Measurements from ENCODE around the gene CCDC197.

GRCh38 chr14:94052199-94052598, 55.1 kb downstream of the CCDC197 start:
- TF ChIP-seq, protein P1, sequence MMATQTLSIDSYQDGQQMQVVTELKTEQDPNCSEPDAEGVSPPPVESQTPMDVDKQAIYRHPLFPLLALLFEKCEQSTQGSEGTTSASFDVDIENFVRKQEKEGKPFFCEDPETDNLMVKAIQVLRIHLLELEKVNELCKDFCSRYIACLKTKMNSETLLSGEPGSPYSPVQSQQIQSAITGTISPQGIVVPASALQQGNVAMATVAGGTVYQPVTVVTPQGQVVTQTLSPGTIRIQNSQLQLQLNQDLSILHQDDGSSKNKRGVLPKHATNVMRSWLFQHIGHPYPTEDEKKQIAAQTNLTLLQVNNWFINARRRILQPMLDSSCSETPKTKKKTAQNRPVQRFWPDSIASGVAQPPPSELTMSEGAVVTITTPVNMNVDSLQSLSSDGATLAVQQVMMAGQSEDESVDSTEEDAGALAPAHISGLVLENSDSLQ (IDR thresholded peaks at IDR 0.05) = no peak
- TF ChIP-seq FOXA1 (IDR thresholded peaks at IDR 0.05) (no peak), SP1 (IDR thresholded peaks at IDR 0.05) (no peak), ARNT (IDR thresholded peaks at IDR 0.05) (no peak), FOXK2 (IDR thresholded peaks at IDR 0.05) (no peak), L3MBTL2 (conservative IDR thresholded peaks at IDR 0.05) (no peak), BHLHE40 (IDR thresholded peaks at IDR 0.05; ENCODE audit: borderline replicate concordance) (no peak)

All from HEK293T (cell line).